MG63 (cell line): Measurements from ENCODE around the gene PDE6D. TPM values are rescaled to one million over a fixed set of nuclear protein-coding genes. Genes with fewer than 3 reads are reported as not detected.
"Not testable (repeated sequence)": the region's sequence is repeated elsewhere in the genome, so short reads cannot be mapped to it uniquely, and the experiment has no call there.

Experiments used
- DNase-seq: peaks from one replicate; pipeline ENCODE4 v3.0.0-alpha.2; 2020
- H3K27me3 ChIP-seq: fragments of 250-450 bp; sonication (Bioruptor Pico); 2 replicates; pipeline ENCODE4 v1.5.1; 2020; ENCODE audit warnings: mild to moderate bottlenecking, moderate library complexity
- H3K36me3 ChIP-seq: fragments of 250-450 bp; sonication (Bioruptor Pico); 2 replicates; pipeline ENCODE4 v1.5.1; 2020; ENCODE audit warnings: mild to moderate bottlenecking, moderate library complexity
- H3K4me3 ChIP-seq: fragments of 250-450 bp; sonication (Bioruptor Pico); 2 replicates; pipeline ENCODE4 v1.5.1; 2020; ENCODE audit warnings: mild to moderate bottlenecking, moderate library complexity
- H3K9me3 ChIP-seq: fragments of 250-450 bp; sonication (Bioruptor Pico); 2 replicates; pipeline ENCODE4 v1.5.1; 2020; ENCODE audit warnings: mild to moderate bottlenecking, moderate library complexity
- total RNA-seq: library from RNA; depleted of rRNA; stranded (reverse); fragments of >200 nt; shearing (Covaris generic); gene quantifications from 2 replicates; pipeline ENCODE4 v1.2.3, GENCODE V29; 2014; ENCODE audit warnings: low replicate concordance

Gene PDE6D
- total RNA-seq, 1 experiment from 2014 or later: 35.9 TPM

DNA sequence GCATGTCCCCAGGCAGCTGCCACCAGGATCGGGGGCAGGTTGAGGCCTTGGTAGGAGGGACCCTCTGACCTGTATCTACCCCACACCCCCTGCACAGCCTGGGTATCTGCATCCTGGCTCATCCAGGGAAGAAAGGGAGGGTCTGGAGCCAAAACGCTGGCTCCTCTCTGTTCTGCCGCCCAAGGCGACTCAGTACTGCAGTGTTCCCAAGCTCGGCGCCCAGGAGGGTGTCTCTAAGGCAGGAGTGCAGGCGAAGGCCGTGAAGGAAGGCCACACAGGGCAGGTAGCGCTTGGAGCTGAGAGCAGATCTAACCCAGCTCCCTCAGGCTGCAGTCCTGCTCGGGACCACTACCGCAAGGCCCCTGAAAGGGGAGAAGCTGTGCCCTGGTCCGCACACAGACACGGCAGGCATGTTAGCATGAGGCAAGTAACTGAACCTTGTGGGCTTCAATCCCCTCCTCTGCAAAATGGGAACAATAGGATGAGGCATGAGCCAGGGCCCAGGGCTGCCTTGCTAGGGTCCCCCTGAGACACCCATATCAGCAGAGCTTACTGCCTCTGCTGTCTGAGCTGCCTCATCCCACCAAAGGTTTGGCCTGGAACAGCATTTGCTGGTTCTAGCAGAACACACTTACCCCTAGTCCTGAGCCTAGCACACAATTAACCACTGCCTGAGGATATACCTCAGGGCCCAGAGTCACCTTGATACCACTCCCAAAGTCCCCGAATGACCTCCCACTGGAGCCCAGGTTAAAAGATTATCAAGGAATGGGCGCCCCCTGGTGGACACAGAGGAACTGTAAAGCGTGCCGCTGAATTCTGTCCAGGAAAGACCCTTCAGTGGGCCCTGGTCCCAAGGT lies 66.2 kb downstream of the PDE6D start:
- DNase-seq: no peak
- H3K9me3 ChIP-seq: no peaks in the 10 kb centered on the region
- H3K4me3 ChIP-seq: no peak overlapping the region
- no peaks in the 10 kb centered on the region for H3K27me3 ChIP-seq
- peaks cover 39% of the 10 kb centered on the region for H3K36me3 ChIP-seq

DNA sequence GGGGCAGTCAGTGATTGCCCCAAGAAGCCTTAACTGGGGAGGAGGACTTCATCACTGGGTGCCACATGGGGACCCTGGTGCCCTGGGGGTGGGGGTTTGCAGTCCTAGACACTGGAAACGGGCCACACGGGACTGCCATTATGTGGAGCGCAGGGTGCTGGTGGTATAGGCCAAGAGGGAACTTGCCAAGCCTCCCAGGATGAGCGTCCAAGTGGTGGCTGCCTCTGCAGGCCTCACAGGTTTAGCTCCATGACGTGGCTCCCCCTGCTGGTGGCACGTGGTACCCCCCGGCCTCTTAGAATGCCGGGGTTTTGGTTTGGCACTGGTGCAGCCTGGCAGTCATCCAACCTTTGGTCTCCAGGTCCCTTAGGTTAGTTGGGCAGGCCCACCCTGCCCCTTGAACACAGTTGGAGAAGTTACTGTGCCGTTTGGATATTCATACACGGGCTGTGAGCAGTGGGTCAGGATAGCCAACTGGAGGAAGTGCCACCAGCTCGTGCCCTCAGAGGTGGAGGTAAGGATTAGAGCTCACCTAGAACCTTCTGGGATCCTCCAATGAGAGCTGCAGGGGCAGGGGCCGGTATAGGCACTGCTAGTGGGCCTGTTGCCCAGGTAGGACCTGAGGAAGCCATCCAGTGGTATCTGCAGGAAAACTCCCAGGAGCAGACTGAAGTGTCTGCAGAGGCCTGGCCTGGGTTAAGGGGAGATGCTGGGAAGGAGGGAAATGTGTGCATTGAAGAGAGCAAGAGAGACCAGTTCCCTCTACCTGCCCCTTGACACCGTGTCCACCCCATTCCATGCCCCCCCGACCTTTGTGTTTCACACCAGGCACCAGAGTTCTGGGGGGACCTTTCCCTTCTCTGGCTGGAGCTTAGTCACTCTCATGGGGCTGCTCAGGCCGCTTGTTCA lies 67.1 kb downstream of the PDE6D start:
- Histone ChIP-seq H3K27me3 (no peaks in the 10 kb centered on the region), H3K9me3 (no peaks in the 10 kb centered on the region), H3K4me3 (no peak overlapping the region), H3K36me3 (peaks cover 47% of the 10 kb centered on the region)
- DNase-seq: peak; percentile 88

DNA sequence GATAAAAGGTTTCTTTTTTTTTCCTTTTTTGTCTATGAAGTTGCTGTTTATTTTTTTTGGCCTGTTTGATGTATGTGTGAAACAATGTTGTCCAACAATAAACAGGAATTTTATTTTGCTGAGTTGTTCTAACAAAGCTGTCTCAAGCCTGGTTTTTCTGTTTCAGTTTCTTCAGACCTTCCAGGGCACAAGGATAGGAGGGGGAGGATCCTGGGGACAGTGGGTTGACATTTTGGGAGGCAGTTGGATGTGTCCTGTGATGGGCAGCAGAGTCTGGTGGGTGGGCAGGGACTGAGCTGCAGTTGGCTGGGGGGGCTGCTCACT lies 67.7 kb downstream of the PDE6D start:
- DNase-seq, H3K4me3 ChIP-seq, H3K27me3 ChIP-seq, H3K9me3 ChIP-seq: not testable (repeated sequence)
- peaks cover 52% of the 10 kb centered on the region for H3K36me3 ChIP-seq

DNA sequence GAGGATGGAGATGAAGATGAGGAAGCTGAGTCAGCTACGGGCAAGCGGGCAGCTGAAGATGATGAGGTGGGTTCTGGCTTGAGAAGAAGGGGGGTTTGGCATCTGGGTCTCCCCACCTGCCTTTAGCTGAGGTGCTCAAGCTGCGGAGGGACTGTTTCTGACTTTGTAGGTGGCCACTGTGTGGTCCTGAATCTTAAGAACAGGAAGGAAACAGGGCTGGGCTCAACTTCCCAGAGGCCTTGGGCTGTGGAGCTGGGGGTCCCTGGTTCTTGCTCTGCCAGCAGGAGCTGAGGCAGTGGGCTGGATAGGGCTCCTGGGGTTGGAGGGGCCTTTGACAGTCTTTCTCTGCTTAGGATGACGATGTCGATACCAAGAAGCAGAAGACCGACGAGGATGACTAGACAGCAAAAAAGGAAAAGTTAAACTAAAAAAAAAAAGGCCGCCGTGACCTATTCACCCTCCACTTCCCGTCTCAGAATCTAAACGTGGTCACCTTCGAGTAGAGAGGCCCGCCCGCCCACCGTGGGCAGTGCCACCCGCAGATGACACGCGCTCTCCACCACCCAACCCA lies 68.5 kb downstream of the PDE6D start:
- not testable (repeated sequence) for H3K4me3 ChIP-seq, DNase-seq, H3K9me3 ChIP-seq, H3K27me3 ChIP-seq
- peaks cover 52% of the 10 kb centered on the region for H3K36me3 ChIP-seq

DNA sequence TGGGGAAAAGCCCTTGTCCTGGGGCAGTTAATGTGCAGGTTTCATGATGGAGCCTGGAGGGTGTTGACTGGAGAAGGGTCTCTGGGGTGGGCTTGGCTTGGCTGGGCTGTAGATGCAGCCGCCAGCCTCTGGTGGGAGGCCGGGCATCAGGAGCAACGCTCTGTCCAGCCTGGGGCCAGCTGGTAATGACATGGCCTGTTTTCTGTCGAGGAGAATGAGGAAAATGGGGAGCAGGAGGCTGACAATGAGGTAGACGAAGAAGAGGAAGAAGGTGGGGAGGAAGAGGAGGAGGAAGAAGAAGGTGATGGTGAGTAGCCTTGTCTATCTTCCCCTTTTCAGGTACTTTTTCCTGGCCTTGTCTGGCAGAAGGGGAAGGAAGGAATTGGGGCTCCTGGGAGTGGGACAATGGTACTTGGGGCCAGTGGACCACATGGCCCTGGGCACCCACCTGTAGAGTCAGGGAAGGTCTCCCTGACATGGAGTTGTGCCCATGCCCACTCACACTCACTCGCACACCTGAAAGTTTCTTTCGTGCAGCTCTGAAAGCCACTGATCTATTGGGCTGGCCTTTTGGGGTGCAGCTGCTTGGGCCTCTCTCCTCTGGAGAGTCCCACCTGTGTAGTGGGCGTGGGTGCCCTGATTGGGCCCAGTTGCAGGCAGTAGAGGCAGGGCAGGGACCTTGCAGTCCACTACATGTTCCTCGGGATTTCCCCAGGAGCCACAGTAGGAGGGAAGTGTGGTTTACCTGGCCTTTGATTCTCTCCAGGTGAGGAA lies 69.2 kb downstream of the PDE6D start:
- Histone ChIP-seq H3K36me3 (peaks cover 52% of the 10 kb centered on the region), H3K27me3 (no peaks in the 10 kb centered on the region), H3K4me3 (peak overlapping the region; percentile 82), H3K9me3 (no peaks in the 10 kb centered on the region)
- no peak for DNase-seq

DNA sequence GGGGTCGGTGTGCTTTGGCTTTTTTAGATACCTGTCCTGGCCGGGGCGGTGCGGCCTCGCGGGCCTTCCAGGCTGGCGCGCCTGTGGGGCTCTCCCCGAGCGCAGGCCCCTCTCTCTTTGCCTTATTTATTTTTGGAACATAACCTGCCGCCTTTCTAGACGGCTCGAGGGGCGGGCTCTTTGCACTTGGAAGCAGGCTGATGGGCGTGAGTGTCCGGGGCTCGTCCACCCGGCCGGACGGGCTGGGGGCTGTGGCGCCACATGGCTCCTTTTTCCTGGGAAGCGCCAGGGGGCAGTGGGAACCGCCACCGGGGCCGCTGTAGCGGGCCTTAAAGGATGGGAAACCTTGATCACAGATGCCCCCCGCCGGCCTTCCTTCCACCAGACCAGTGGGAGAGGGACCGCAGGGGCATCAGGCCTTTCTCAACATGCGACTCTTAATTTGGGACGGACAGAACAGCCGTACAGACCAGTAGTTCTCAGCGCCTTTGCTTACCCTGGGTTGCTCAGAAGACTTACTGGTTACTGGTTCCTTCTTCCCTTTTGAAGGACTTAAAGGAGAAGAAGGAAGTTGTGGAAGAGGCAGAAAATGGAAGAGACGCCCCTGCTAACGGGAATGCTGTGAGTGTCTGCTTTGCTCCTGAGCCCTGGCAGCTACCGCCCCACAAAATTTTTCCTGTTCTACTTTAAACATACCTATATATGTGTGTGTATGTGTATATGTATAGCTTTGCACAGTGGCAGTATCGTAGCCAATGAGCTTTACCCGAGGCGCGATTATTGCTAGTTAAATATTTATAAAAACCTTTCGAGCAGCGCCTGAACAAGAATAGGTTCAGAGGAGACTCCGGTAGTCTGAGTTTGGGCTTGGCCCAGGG lies 70.0 kb downstream of the PDE6D start:
- H3K36me3 ChIP-seq: peaks cover 52% of the 10 kb centered on the region
- no peaks in the 10 kb centered on the region for H3K27me3 ChIP-seq
- no peaks in the 10 kb centered on the region for H3K9me3 ChIP-seq
- H3K4me3 ChIP-seq: peak overlapping the region; percentile 82
- no peak for DNase-seq

DNA sequence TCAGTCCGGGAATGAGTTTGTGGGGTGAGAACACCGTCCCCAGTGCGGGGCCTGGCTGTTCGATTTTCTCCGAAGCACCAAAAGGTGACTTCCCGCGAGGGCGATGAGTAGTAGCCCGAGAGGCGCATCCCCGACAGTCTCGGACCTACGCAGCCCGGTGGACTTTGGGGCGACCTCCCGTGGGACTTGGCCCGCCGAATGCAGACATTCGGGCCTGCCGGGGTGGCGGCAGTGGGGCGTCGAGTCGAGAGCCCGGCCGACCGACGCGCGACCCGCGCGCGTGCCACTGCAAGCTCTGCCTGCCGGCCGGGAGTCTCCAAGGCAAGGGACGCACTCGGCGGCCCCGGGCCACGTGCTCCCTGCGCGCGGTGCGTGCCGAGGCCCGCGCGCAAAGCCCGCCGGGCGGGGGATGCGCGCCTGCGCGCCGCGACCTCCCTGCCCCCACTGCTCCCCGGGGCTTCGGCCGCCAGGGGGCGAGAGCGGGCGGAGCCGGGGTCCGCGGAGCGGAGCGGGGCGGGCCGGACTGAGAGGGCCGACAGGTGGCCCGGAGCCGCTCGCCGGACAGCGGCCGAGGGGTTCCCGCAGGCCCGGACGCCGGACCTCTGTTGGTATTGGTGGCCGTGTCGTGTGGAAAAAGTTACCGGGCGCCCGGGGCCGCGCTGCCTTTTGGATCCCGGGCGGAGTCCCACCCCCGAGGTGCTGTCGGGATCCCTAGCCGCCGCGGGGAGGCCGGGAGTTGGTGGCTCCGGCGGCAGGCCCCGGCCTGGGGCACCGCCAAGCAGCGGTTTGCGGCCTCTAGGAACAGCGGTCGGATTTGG lies 70.9 kb downstream of the PDE6D start:
- DNase-seq: peak; percentile 81
- peaks cover 52% of the 10 kb centered on the region for H3K36me3 ChIP-seq
- no peaks in the 10 kb centered on the region for H3K27me3 ChIP-seq
- peak overlapping the region; percentile 82 for H3K4me3 ChIP-seq
- H3K9me3 ChIP-seq: no peaks in the 10 kb centered on the region

DNA sequence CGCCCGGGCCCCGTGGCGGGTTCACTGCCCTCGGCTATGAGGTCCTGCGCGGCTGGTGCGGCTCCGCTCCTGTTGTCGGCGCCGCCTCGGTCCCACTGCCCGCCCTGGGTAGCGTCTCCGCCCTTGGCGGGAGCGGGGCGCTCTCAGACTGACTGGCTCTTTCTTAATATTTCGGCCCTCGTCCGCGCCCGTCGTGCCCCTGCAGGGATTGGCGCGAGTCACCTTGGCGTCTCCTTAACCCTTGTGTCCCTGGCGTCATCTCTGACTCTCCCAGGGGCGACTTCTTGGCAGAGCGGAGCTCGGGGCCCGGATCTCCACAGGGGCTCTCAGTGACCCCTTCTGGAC lies 71.5 kb downstream of the PDE6D start:
- no peaks in the 10 kb centered on the region for H3K27me3 ChIP-seq
- H3K9me3 ChIP-seq: no peaks in the 10 kb centered on the region
- DNase-seq: peak; percentile 45
- H3K36me3 ChIP-seq: peaks cover 52% of the 10 kb centered on the region
- H3K4me3 ChIP-seq: peak overlapping the region; percentile 82

DNA sequence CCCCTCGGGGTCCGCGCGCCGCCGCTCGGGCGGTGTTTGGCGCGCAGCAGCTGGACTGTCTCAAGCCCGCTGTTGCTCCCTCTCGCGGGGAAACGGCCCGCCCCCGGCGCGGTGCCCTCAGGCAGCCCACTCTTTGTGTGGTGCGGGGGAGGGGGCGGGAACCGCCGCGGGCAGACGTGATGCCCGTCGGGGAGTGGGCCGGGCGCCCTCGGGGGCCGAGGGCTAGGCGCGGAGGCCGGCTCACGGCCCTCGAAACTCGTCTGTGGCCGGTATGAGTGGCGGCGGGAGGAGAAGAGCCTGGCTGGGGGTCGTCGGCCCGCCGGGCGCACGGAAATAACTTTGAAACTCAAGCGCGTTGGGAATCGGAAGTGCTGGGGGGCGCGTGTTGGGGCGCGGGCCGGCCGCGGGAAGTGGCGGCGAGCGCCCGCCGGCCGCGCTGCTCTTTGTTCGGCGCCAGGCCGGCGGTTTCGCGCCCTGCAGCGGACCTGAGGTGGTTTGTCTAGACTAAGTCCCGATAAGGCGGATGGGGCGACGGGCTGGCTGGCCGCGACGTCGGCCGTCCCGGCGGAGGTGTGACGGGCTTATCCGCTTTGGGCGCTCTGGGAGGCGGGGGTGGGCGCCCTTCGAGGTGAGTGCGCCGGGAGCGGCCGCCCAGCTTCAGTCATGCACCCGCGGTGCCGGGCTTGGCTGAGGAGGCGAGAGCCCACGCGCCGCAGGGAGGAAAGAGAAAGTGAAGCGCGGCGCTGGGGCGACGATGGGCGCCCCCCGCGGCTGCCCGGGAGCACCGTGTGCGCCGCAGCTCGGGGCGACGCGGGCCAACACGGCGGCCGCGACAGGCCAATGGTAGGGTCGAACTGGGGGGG lies 72.1 kb downstream of the PDE6D start:
- Histone ChIP-seq H3K9me3 (no peaks in the 10 kb centered on the region), H3K36me3 (peaks cover 46% of the 10 kb centered on the region)
- peak; percentile 64 for DNase-seq

DNA sequence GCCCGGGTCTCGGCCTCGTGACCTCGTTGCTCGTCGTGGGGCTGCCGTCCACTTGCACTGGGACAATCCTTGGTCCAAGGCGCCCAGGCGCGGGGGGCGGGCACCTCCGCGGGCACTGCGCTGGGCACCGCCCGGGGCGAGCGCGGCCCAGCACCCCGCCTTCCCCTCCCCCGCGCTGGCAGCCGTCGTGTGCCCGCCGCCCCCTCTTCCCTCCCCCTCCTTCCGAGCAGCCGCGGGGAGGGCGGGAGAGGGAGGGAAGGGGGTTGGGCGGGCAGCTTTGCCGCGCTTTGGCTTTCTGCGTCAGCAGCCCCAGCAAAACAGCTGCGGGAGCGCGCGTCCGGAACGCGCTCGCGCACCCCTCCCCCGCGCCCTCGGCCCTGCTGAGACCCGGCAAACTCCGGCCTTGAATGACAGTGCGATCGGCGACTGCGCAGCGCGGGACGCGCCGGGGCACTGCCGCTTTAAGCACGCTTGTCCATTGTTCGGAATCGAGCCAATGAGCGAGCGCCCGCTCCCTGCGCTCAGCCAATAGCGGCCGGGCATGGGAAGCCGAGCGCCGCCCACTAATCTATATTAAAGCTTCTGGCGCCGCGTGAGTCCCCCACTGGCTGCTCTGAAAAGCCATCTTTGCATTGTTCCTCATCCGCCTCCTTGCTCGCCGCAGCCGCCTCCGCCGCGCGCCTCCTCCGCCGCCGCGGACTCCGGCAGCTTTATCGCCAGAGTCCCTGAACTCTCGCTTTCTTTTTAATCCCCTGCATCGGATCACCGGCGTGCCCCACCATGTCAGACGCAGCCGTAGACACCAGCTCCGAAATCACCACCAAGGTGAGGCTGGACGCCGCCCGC lies 72.9 kb downstream of the PDE6D start, which contains the start of gene PTMA:
Gene PTMA, plus strand, starts transcription at position 599 of the 846 bp plus-strand sequence. Its CDS starts 182 bp downstream, at position 781.
- DNase-seq: peak; percentile 100
- H3K4me3 ChIP-seq: peak within 1 kb of the TSS; percentile 82
- no peaks in the 10 kb centered on the region for H3K9me3 ChIP-seq
- no peaks in the 10 kb centered on the region for H3K27me3 ChIP-seq
- peaks cover 38% of the 10 kb centered on the region for H3K36me3 ChIP-seq

More for the DNA sequence above, 72.1 kb downstream of the PDE6D start:
- H3K27me3 ChIP-seq: no peaks in the 10 kb centered on the region
- H3K4me3 ChIP-seq: peak overlapping the region; percentile 82

DNA sequence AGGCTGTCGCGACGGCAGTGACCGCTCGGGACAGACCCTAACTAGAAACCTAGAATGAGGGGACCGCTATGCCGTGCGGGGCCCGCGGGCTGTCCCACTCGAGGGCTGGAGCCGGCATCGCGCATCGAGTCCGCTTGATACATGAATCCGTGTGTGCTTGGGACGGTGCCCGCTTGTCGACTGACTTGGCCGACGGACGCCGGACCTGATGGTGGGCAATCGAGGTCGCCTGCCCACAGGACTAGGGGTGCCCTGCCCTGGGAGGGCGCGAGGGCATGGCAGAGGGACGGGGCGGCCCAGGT lies 73.5 kb downstream of the PDE6D start:
- Histone ChIP-seq H3K27me3 (no peaks in the 10 kb centered on the region), H3K4me3 (peak overlapping the region; percentile 68), H3K9me3 (no peaks in the 10 kb centered on the region), H3K36me3 (peaks cover 37% of the 10 kb centered on the region)
- DNase-seq: no peak

DNA sequence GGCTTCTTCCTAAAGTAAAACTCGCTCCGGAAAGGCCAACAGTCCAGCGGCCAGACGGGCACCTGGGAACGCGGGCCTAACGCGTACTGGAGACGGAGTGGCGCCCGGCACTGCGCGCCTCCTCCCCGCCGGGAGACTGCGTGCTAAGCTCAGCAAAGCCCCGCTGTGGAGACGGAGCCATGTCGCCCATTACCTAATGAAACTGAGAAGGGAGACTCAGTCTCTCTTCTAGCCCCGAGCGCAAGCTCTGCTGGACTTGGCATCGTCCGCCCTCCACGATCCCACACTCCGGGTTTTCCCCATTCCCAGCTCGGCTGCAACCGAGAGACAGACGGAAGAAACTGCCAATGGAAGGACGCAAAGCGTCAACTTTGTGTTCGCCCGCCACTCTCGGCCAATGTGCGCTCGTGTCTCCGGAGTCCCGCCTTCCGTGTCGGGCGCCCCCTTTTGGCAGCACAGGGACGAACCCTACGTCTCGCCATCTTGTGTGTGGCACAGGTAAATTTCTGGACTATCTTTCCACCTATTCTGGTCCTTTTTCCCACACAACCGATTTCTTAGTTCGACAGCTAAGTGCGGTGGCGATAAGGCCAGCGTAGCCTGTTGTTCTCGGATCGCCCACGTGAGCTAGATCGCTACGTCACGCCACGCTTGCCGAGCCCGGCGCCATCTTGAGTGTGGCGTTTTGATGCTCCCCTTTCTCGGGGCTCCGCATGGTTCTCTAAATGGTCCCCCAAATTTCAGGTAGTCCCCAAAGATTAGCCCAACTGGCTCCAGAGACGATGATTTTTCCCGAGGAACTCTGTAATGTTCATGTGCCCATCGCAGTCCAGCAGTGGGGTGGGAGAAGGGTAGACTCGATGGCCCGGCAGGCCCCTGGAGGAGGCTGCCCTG lies 74.1 kb downstream of the PDE6D start:
- DNase-seq: peak; percentile 98
- peaks cover 31% of the 10 kb centered on the region for H3K36me3 ChIP-seq
- H3K27me3 ChIP-seq: no peaks in the 10 kb centered on the region
- H3K4me3 ChIP-seq: peak overlapping the region; percentile 68
- no peaks in the 10 kb centered on the region for H3K9me3 ChIP-seq

DNA sequence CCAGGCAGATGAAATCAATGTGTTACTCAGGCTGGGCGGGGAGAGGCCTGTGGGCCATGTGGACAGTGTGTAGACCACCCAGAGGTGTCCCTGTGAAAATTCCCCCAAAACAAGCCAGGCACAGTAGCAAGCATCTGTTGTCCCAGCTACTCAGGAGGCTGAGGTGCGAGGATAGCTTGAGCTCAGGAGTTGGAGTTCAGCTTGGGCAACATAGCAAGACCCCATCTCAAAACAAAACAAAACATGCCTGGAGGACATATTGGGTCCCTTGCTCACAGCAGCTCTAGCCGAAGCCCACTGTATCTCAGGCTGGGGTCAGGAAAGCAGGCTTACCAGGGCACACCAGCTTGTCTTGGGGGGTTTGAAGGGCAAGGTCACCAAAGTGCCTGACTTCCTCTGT lies 77.1 kb downstream of the PDE6D start:
- no peak overlapping the region for H3K4me3 ChIP-seq
- no peaks in the 10 kb centered on the region for H3K9me3 ChIP-seq
- no peak for DNase-seq
- H3K36me3 ChIP-seq: peaks cover 4% of the 10 kb centered on the region; the same call in 1 of the 2 replicates
- no peaks in the 10 kb centered on the region for H3K27me3 ChIP-seq
